HFFc6 (cell line): ENCODE data around the gene PPP1R37. TPM values are rescaled to one million over a fixed set of nuclear protein-coding genes. Genes with fewer than 3 reads are reported as not detected.
"Not testable (repeated sequence)": the region's sequence is repeated elsewhere in the genome, so short reads cannot be mapped to it uniquely, and the experiment has no call there.

ENCODE experiments used
- DNase-seq: peaks from one replicate; pipeline ENCODE4 v3.0.0-alpha.2; 2018
- H3K27ac Mint-ChIP-seq: 2 replicates; pipeline ENCODE4 v1.8.0; 2020; ENCODE audit warnings: mild to moderate bottlenecking, mixed read lengths
- H3K27me3 Mint-ChIP-seq: 2 replicates; pipeline ENCODE4 v1.8.0; 2021; ENCODE audit warnings: mild to moderate bottlenecking, moderate library complexity, mixed read lengths; ENCODE audit not compliant: insufficient read depth
- H3K36me3 Mint-ChIP-seq: 2 replicates; pipeline ENCODE4 v1.8.0; 2021; ENCODE audit warnings: low read depth, mixed read lengths
- H3K4me1 Mint-ChIP-seq: 2 replicates; pipeline ENCODE4 v1.8.0; 2020; ENCODE audit warnings: low read depth, mixed read lengths
- H3K4me3 Mint-ChIP-seq: 2 replicates; pipeline ENCODE4 v1.8.0; 2020; ENCODE audit warnings: mild to moderate bottlenecking, moderate library complexity, mixed read lengths
- H3K9me3 Mint-ChIP-seq: 2 replicates; pipeline ENCODE4 v1.8.0; 2020; ENCODE audit warnings: mild to moderate bottlenecking, mixed read lengths
- CTCF ChIP-seq: fragments of 200-600 bp; sonication (generic); IDR thresholded peaks from 2 replicates; pipeline ENCODE4 v1.5.0; 2021; ENCODE audit warnings: antibody characterized with exemption, mild to moderate bottlenecking
- total RNA-seq, 6 experiments: library from RNA; stranded (reverse); fragmentation: NEBNext Ultra II Directional; extraction: Animal tissue kit (Norgen Biotek cat#: 25700); gene quantifications; 2 replicates in 1 of 6; 3 replicates in 5 of 6; pipeline ENCODE4 v1.2.3, GENCODE V29; 2021

PPP1R37 gene
- total RNA-seq, 6 experiments from 2014 or later = 20.4 to 27.4 (median 21.6) TPM

DNA sequence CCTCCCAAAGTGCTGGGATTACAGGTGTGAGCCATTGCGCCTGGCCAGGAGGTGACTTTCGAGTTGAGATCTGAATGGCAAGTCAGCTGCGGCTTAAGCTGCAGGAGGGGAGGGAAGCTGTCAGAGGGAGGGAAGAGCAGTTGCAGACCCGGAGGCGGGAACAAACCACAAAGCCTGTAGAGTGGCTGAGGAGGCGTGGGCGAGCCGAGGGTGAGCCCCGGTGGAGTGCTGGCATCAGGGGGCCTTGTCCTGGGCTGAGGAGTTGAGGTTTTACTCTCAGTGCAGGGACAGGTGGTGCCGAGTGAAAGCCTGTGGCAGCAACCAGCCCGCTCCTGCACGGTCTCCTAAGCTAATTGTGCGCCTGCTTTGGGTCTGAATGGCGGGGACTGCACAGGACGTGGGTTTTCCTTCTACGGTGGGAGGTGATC, 24.2 kb downstream of the PPP1R37 start:
- Mint-ChIP-seq H3K4me1 (no peaks in the 10 kb centered on the region), H3K9me3 (no peaks in the 10 kb centered on the region), H3K4me3 (no peak overlapping the region), H3K27me3 (peaks cover 2% of the 10 kb centered on the region), H3K27ac (no peak overlapping the region), H3K36me3 (peaks cover 4% of the 10 kb centered on the region; the same call in 1 of the 2 replicates)
- DNase-seq = no peak
- no peak for TF ChIP-seq CTCF

- no peak for DNase-seq
- H3K4me3 Mint-ChIP-seq = no peak overlapping the region
- TF ChIP-seq CTCF = no peak
- no peak overlapping the region for H3K27ac Mint-ChIP-seq
- H3K9me3 Mint-ChIP-seq = no peaks in the 10 kb centered on the region
- H3K36me3 Mint-ChIP-seq = peaks cover 4% of the 10 kb centered on the region; the same call in 1 of the 2 replicates
- peaks cover 2% of the 10 kb centered on the region for H3K27me3 Mint-ChIP-seq
- no peaks in the 10 kb centered on the region for H3K4me1 Mint-ChIP-seq
Measured at GRCh38 chr19:45117671-45118070, 24.7 kb downstream of the PPP1R37 start.

DNA sequence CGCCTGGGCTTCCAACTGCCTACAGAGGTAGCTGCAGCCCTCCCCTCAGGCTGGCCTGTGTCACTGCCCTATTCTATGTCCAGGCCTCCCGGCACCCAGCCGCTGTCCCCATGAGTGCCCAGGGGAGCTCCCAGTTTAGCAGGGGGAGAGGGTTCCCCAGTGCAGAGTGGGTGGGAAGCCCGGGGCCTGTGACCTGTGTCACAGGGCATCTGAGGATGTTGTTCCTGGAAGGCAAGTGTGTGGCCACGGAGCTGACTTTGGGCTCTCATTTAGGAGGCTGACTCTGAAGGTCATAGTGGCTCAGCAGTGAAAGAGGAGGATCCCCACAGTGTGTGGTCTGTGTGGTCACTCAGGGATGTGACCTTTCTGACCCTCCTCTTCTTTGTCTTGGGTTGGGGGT, 25.1 kb downstream of the PPP1R37 start:
- no peak for DNase-seq
- TF ChIP-seq CTCF = no peak
- no peaks in the 10 kb centered on the region for H3K4me1 Mint-ChIP-seq
- peaks cover 4% of the 10 kb centered on the region; the same call in 1 of the 2 replicates for H3K36me3 Mint-ChIP-seq
- peaks cover 2% of the 10 kb centered on the region for H3K27me3 Mint-ChIP-seq
- H3K4me3 Mint-ChIP-seq = no peak overlapping the region
- no peaks in the 10 kb centered on the region for H3K9me3 Mint-ChIP-seq
- no peak overlapping the region for H3K27ac Mint-ChIP-seq

DNA sequence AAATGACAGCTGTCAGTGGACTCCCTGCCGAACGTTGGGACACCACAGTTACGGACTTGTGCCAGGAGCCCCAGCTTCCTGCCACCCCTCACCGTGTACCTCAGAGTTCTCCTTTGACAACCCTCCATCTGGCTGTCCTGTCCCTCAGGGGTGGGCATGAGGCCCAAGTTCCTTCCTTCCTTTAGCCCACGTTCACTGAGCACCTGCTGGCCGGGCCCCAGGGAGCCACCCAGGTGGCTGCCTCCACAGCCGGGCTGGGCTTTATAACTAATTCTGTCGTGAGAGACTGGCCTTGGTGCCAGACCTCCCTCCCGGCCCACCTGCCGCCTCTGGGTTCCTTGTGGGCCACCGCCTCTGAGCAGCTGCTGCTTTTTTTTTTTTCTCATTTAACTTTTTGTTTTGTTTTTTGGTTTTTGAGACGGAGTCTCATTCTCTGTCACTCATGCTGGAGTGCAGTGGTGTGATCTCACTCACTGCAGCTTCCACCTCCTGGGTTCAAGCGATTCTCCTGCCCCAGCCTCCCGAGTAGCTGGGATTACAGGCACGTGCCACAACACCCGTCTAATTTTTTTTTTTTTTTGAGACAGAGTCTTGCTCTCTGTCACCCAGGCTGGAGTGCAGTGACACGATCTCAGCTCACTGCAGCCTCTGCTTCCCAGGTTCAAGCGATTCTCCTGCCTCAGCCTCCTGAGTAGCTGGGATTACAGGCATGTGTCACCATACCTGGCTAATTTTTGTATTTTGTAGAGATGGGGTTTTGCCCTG, 25.8 kb downstream of the PPP1R37 start:
- not testable (repeated sequence) for H3K27me3 Mint-ChIP-seq, H3K4me3 Mint-ChIP-seq, H3K4me1 Mint-ChIP-seq, H3K9me3 Mint-ChIP-seq, H3K27ac Mint-ChIP-seq, H3K36me3 Mint-ChIP-seq, DNase-seq

- Mint-ChIP-seq H3K27me3 (peaks cover 2% of the 10 kb centered on the region), H3K36me3 (peaks cover 4% of the 10 kb centered on the region; the same call in 1 of the 2 replicates), H3K4me1 (peaks cover 5% of the 10 kb centered on the region; the same call in 1 of the 2 replicates), H3K4me3 (no peak overlapping the region), H3K9me3 (no peaks in the 10 kb centered on the region), H3K27ac (no peak overlapping the region)
- no peak for DNase-seq
- TF ChIP-seq CTCF = no peak
Measured at GRCh38 chr19:45119582-45119981, 26.6 kb downstream of the PPP1R37 start.

DNA sequence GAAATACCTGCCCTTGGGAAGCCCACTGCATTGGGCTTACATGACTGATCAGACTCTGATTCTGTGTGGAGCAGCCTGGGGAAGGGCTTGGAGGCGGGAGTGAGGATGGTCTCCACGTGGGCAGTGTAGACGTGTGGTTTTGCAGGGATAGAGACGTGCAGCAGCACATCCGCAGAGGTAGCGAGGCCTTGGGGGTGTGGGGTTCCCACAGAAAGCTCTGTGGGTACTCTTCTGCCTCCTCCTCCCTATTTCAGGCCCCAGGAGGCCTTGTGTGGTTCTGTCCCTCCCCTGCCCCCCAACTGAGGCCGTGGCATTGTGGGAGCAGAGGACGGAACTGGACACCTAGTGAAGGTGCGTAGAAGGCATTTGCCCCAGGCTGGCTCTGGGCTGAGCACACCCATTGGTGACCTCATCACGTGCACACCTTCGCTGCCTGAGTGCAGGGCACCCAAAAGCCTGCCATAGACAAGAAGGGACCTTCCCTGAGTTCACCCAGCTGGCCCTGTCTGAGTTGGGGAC, 28.9 kb downstream of the PPP1R37 start:
- TF ChIP-seq CTCF = no peak
- no peak overlapping the region for H3K27ac Mint-ChIP-seq
- H3K36me3 Mint-ChIP-seq = no peaks in the 10 kb centered on the region
- peaks cover 10% of the 10 kb centered on the region; the same call in 1 of the 2 replicates for H3K4me1 Mint-ChIP-seq
- no peak overlapping the region for H3K4me3 Mint-ChIP-seq
- H3K9me3 Mint-ChIP-seq = no peaks in the 10 kb centered on the region
- H3K27me3 Mint-ChIP-seq = peaks cover 2% of the 10 kb centered on the region
- DNase-seq = no peak
